ENCODE results near the gene BABAM1.

The BABAM1 gene

DNA sequence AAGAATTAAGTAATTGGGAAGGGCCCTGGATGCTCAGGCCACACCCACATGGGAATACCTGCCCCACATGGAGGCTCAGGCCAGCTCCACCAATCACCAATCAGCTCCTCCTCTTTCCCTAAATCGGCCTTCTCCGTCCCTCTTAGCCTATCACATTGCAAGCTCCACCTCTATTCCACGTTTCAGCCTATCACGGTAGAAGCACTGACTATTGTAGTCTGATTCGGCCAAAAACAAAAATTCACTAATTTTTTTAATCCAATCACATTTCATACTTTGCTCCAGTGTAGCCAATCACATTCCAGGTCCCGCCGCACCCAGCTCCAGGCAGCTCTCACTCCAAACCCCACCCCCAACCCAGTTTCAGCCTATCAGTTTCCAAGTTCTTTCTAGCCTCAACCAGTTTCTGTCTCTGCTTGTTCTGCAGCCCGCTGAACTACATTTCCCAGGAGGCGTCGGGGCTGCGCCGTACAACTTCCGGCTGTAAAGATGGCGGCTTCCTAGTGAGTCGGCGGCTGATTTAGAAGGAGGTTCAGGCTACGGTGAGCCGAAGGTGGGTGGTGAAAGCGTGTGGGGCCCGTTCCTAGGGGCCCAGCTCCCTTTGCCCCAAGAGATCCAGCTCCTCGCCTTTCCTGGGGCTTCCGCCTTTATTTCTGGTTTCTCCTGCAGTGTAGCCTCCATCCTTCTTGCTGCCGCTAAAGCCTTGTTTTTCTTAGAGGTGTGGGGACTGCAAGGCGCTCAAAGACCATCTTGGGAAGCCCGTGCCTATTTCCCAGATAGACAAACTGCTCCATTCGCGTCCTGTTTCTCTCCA is at the start of gene BABAM1:
Gene BABAM1 (plus strand): TSS at position 469 of the 814 bp plus-strand sequence. CDS start 1,364 bp downstream, outside the sequence.
- DNase-seq = peak; percentile 97

DNA sequence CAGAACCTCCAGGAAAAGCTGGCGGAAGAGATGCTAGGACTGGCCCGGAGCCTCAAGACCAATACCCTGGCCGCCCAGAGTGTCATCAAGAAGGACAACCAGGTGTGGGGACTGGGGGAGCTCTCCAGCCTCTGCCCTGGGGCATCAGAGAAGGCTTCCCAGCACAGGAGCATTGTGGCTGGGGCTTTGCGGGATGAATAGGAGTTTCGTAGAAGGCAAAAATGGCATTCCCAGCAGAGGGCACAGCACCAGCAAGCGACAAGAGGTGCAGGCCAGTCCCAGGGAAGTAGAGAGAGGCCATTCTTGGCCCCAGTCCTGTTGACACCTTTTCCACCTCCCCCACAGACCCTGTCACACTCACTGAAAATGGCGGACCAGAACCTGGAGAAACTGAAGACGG is 48.0 kb upstream of the BABAM1 start:
- no peak for DNase-seq

DNA sequence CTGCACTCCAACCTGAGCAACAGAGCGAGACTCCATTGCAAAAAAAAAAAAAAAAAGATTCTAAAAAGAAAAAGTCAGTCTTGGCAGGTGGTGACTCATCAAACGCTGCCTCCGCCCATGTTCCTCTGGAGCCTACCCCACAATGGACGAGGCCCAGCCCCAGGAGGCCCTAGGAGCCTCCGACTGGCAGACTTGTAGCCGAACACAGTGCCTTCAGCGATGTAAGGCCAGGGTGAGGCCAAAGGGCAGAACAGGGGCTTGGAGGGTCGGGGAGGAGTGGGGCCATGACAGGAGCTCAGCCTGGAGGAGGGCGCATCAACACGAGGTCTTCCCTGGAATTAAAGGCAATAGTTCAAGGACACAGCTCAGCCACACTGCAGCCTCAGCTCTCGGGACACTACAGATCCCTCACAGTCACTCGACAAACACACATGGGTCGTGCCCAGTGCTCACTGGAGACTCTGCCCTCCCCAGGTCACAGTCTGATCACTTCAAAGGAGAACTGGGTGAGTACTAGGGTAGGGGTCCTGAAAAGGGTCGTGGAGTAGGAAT is 47.0 kb upstream of the BABAM1 start:
- DNase-seq = peak; percentile 28

DNA sequence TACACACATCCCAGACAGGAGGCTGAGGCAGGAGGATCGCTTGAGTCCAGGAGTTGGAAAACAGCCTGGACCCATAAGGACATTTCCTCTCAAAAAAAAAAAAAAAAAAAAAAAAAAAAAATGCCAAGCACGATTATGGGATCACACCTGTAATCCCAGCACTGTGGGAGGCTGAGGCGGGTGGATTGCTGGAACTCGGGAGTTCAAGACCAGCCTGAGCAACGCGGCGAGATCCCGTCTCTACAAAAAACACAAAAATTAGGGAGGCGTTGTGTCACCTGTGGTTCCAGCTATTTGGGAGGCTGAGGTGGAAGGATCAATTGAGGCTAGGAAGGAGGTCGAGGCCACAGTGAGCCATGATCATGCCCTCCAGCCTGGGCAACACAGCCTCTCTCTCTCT is 42.2 kb upstream of the BABAM1 start:
- DNase-seq = no peak

DNA sequence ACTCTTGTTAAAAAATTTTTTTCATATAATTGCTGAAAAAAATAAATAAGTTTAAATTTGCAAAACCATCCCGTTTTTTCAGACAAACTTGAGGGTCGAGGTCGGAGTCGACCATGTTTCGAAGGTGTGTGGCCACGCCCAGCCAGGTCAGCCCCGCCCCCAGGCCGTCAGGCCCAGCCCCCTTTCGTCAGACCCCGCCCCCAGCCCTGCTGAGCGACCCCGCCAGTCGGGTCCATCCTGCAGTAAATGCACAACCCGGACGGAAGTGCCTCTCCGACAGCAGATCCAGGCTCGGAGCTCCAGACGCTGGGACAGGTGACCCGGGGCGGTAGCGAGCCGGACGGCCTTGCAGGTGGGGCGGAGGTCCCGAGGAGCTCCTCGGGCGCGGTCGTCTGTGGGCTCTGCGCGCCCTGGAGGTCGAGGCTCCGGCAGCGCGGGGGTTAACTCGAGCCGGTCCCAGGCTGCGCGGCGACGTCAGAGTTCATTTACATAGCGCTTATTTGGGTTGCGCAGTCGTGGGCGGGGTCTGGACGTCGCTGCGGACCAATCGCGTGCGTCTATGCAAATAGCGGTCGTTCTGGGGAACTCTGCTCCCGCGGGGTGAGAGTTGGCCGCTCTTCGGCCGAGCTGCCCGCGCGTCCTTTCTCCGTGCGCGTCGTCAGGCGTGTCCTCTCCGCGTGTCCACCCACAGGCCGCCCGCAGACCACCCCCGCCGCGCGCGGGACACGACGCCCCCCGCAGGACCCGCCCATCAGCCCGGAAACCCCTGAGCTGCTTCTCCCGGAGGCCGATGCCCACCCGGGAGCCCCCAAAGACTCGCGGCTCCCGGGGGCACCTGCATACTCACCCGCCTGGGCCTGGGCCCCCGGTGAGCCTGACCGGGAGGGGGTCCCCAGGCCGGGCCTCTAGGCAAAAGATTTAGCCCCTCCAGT is 41.0 kb upstream of the BABAM1 start, which contains the start of gene OCEL1:
Gene OCEL1 (plus strand): TSS at position 225 of the 932 bp plus-strand sequence. CDS start 22 bp downstream, at position 247.
- peak; percentile 99 for DNase-seq

DNA sequence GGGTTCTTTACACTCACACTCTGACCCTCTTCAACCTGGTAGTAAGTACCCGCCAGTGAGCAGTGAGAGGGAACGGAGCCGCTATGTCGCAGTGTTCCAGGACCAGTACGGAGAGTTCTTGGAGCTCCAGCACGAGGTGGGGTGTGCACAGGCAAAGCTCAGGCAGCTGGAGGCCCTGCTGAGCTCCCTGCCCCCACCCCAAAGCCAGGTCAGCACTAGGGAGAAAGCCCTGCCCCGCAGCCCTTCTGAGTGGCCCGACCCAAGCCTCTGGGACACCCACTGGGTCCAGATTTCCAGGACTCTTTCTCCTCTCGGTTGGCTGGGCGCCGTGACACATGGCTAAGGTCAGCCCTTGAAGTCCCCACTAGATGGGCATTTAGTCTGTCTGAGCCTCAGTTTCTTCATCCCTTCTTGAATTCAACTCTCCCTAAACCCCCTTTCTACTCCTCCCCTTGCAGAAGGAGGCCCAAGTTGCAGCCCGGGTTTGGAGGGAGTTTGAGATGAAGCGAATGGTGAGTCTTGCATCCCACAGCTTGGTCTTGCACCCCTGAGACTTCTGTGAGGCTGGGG is 39.4 kb upstream of the BABAM1 start:
- no peak for DNase-seq

DNA sequence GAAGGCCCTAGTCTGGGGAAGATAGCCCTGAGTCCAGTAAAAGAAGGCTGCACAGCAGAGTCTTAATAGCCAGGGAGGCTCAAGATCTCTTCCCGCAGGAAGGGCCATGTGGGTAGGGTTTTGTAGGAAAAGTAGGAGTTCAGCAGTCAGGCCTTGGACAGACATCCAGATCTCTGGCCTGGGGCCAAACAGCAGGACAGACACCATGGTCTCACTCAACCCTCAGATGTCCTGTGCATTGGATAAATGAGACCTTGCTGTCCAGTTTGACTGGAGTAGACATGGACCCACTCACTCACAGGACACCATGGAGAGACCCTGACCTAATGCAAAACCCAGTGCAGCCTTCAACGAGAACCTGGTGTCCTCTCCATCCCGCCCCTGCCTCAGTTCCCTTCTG is 37.4 kb upstream of the BABAM1 start:
- DNase-seq = no peak

DNA sequence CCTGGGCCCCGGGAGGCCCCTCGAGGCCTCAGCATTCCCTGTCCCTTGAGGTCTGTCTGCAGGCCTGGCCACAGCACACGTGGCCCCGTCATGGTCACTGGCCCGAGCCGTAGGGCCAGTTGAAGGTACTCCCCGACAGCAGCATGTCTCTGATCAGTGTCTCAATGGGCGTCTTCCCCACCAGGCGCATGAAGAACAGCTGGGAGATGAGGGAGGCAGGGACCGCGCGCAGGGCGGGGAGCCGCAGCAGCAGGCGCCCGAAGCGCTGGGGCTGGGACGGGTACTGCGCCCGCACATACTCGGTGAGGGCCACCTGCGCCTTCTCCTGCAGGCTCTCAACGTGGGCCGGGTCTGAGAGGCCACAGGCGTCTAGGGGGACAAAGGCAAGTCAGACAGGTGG is 35.0 kb upstream of the BABAM1 start:
- no peak for DNase-seq

DNA sequence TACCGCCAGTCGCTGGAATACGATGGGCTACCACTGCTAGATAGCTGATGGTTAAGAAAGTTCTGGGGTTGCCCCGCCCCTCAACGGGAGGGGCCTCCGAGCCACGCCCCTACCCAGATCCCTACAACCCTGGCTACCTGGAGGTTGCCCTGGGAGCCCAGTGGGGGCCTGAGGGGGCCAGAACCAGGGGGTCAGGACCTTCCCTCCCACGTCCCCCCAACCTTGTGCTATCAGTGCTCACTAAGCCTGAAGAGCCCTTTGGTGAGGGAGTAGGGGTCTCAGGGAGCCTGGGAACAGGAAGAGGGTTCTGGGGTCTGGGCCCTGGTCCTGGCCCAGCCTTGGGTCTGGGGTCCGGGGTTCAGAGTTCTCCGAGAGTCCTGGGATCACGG is 32.3 kb upstream of the BABAM1 start:
- peak; percentile 79 for DNase-seq

DNA sequence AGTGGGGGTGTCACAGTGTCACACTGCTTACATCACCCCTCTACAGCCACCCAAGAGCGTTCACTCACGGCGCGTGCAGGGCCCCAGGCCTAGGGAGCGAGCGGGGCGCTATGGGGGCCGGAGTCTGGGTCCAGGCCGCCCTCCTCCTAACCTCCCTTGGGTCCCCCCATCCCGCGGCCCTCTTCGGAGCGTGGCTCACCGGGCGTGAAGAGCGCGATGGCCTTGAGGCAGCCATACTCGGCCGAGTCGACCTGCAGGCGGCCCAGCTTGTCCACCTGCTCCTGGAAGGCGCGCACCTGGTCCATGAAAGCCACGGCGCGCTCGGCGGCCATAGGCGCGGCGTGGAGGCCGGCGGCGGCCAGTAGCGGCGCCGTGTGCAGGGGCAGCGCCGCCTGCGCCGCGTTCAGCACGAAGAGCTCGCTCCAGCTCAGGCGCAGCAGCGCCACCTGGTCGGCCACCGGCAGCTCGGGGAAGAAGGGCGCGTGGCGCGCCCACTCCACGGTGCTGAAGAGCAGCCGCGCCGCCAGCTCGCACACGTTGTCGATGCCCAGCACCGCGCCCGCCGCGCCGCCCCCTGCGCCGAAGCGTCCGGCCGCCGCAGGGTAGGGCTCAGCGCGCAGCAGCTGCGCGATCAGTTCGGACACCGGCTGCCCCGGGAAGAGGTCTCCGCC is 31.8 kb upstream of the BABAM1 start:
- DNase-seq = peak; percentile 78

DNA sequence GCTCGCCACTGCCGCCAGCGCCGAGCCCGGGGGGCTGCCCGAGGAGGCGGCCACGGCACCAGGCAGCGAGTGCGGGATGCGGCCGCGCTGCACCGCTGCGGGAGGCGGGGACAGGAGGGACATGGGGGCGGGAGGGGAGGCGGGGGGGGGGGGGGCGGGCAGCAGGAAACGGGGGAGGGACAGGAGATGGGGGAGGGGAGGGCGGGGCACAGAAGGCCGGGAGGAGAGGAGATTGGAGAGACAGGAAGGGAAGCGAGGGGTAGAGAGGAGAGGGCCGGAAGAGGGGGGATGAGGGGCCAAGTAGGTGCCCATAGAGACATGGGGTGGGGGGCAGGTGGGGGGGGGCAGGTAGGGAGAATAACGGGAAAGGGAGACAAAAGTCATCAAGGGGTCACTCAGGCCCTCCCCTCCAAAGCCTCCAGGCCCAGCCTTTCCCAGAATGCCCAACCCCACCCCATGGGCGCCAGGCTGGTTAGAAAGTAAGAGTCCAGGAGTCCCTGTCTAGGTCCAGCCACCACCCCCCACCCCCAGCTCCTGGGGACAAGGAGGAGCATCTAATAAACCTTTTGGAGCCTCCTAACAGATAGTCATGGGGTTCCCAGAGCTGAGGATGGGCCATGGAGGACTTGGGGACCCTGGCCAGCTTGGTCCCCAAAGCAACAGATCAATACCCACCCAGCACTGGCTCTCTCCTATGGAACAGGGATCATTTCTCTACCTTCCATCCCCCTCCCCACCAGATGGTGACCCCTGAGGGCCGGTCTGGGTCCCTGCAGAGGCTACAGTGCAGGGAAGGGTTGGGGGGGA is 31.1 kb upstream of the BABAM1 start:
- DNase-seq = peak; percentile 23

DNA sequence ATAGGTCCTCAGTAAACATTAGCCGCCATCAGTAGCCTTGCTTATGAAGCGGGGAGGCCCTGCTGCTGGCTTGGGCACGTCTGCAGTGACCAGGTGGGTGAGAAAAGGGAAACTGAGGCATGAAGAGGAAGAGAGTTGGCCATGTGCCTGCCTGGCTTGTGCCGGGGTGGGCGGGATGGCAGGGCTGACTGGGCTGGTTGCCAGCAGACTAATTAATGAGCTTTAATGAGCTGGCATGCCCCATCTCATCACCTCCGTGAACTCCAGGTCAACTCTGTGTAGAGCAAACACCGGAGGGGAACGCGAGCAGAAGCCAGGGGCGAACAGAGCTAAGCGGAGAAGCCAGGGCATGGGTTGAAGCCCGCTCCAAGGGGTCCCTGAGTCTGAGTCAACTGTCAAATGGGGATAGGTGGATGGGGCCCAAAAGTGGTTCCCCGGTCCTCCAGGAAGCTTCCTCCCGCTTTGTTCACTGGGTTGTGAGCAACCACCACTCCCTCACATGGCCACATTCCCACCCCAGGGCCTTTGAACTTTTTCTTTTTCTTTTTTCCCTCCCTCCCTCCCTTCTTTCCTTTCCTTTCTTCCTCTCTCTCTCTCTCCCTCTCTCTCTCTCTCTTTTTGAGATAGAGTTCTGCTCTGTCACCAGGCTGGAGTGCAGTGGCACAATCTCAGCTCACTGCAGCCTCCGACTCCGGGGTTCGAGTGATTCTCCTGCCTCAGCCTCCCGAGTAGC is 30.3 kb upstream of the BABAM1 start:
- DNase-seq = no peak

DNA sequence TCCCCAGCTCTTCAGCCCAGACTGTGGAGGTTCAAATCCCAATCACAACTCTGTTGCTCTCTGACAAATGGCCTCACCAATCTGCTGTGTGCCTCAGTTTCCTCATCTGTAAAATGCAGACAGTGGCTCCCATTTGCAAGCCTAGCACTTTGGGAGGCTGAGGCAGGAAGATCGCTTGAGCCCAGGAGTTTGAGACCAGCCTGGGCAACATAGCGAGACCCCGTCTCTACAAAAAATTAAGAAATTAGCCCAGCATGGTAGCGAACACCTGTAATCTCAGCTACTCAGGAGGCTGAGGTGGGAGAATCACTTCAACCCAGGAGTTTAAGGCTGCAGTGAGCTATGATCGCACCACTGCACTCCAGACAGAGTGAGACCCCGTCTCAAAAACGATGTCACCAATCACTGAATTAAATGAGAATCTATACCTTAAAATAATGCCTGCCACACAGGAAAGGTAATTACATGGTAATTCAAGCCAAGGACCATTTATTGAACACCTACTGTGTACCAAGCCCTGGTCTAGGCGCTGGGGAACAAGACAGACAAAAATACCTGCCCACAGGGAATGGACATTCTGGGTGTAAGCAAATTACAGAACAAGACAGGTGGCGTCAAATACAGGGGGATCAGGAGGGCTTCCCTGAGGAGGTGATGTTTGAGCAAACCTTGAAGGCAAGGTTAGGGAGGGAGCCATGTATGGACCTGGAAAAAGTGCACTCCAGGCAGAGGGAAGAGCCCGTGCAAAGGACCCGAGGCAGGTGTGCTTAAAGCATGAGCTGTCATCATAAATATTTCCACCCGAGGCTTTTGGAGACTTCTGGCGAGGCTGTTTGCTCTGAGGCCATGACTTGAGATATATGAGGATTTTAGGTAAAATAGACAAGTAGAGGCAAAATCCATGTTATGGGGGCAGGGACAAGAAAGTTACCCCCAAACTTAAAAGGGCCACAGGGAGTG is 29.2 kb upstream of the BABAM1 start:
- no peak for DNase-seq

DNA sequence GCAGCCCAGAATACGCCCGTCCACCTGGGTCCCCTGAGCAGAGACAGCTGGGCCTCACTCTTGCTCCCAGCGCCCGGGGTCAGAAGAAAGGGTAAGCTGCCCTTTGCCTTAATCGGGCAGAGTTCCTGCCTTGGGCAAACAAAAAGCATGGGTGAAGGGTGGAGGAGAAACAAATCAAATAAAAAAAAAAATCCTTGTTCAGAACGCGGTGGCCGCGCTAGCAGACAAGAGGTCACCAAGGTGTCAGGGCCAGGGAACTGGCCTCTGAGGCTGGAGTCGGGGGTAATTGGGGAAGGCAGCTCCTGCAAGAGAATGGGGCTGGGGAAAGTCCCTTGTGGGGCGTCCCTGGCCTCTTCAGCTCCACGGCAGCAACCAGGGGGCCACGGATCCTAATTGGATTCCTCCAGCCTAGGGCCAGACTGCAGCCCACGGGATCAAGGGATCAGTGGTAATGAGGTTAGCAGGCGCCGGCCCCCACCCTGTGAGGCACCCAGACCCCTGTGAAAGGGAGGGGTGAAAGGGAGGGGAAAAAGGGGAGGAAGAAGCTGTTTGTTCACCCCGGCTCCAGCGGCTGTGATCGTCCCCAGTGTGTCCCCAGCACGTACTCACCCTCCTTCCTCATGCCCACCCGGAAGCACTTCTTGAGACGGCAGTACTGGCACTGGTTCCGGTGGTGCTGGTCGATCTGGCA is 27.0 kb upstream of the BABAM1 start:
- no peak for DNase-seq

DNA sequence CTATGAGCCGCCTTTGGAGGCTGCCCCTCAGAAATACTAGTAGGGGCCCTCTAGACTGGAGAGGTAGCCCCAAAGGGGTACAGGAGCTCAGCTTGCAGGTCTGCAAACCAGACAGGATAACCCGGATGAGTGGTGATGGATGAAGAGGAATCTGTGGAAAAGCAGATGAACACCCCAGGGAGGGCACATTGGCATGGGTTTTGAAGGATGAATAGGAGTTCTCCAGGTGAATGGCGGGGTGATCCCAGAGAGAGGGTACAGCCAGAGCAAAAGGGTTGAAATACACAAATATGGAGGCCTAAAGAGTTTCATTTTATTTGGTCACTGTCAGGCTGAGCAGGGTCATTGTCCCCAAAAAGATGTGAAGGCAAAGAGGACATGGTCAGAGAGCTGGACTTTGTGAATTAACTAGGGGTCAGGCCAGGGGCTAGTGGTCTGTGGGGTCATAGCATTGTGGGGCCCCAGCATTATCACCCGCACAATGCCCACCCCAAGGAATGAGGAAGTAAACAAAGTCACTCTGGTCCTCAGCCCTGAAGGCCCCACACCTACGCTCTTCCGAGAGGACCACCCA is 26.3 kb upstream of the BABAM1 start:
- DNase-seq = no peak

DNA sequence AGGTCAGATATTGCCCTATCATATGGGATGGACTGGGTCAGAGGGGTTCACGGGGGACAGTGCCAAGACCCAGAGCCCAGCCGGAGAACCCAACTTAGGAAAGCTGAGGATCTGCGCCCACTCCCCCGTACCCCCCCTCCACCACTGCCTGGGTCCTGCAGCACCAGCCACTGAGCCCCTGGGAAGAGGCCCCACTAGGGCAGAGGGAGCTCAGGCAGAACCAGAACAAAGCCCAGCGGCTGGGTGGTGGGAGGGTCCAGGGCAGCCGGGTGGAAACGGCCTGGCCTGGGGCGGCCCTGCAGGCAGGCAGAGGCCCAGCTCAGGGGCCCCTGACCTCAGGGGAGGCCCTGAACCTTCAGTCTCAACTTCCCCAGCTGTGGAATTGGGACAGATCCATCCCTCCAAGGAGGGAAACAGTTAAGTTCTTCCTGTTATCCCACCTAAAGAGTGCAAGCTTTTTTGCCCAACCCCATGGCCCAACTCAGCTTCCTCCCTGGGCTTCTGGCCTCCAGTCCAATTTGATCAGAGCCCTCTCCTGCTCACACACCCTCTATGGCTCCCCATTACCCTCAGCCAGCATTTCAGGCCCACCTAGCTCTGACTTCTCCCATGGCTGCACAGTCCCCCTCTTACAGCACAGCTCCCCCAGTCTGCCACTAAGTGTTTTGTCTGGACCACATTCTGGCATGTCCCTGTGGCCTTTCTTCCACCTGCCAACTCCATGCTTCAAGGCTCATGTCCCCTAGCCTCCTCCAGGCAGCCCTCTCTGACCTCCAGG is 24.6 kb upstream of the BABAM1 start:
- no peak for DNase-seq

DNA sequence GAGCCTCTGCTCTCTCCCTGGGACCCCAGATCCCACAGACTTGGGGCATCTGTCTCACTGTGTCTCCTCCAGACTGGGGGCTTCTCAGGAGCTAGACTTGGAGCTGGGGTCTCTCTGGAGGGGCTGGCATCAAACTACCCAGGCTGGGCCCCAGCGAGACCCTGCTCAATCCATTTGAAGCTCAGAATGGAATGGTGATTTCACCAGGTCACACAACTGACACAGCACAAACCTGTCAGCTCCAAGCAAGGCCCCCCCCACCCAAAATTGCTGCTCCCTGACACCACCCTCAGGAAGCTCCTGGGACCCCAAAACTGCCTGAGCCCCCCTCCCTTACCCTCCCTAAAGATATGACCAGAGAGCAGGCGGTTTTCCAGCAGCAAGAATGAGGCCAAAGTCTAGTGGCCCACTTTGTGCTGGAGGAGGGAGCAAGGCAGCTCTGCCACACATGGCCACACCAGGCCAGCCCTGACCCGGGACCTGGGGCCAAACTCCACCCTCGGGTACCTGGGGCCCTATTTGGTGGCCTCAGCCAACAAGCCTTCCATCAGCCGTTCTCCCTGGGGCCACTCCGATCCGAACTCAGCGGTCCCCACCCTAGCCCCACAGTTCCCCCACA is 23.9 kb upstream of the BABAM1 start:
- no peak for DNase-seq

All from stimulated activated CD4-positive, alpha-beta T cell treated with anti-CD3 and anti-CD28 coated beads, Interleukin-15, amount 100 ng/mL, for 24 hours (primary cell).